ENCODE measurements around the gene HES4. TPM values are rescaled to one million over a fixed set of nuclear protein-coding genes. Genes with fewer than 3 reads are reported as not detected.

The HES4 gene
- polyA plus RNA-seq, 1 of the 3 experiments (the other 2 are of a cell fraction) = 4.7 TPM

- Histone ChIP-seq H3K79me2 (ENCODE audit: insufficient read depth) (no peaks in the 10 kb centered on the region), H3K36me3 (replicated peaks in 1 of 2; ENCODE audit: control insufficient read depth in 1 of 2, insufficient read depth in 2 of 2, low read length in 1 of 2) (no peaks in the 10 kb centered on the region), H3F3A (replicated peaks; ENCODE audit: insufficient read depth) (no peaks in the 10 kb centered on the region), H3K27me3 (ENCODE audit: insufficient read depth) (no peaks in the 10 kb centered on the region), H3K27ac (ENCODE audit: low read depth in 2 of 2, low read length in 1 of 2) (no peak overlapping the region), H4K20me1 (ENCODE audit: insufficient read depth) (peaks cover 46% of the 10 kb centered on the region), H2AFZ (ENCODE audit: low read depth) (no peak overlapping the region), H3K4me1 (ENCODE audit: control insufficient read depth in 1 of 2, insufficient read depth in 2 of 2, low read depth in 1 of 2, low read length in 1 of 2) (peaks cover 0 to 24% of the 10 kb centered on the region in 2 experiments; a peak in 1 of 4 replicates), H3K9ac (no peak overlapping the region), H3K4me3 (ENCODE audit: low read depth in 2 of 2, low read length in 1 of 2) (no peak overlapping the region), H3K9me2 (no peaks in the 10 kb centered on the region), H3K9me3 (no peaks in the 10 kb centered on the region), H3K4me2 (no peak overlapping the region)
- DNase-seq = no peak
- CTCF ChIA-PET = interaction anchor here (1.4 to 4.5 kb wide), 7 partner anchors 12 to 85 kb away, joined by 3 to 93 read pairs (median 13); no protein-coding TSS in a partner anchor
- POLR2A ChIA-PET = no interaction called here
- TF ChIP-seq FOXM1 (IDR thresholded peaks at IDR 0.05; ENCODE audit: low read depth) (no peak), MAX (IDR thresholded peaks at IDR 0.05; ENCODE audit: low read depth) (no peak), TEAD4 (IDR thresholded peaks at IDR 0.05; ENCODE audit: borderline replicate concordance, insufficient read depth) (no peak), TCF12 (IDR thresholded peaks at IDR 0.05) (no peak), CTCF (IDR thresholded peaks at IDR 0.05) (no peak), USF1 (IDR thresholded peaks at IDR 0.05; ENCODE audit: borderline replicate concordance, low read depth) (no peak), SIN3A (IDR thresholded peaks at IDR 0.05; ENCODE audit: borderline replicate concordance, low read depth, low read length) (no peak), ELF1 (IDR thresholded peaks at IDR 0.05) (no peak), GABPA (IDR thresholded peaks at IDR 0.05; ENCODE audit: low read depth) (no peak), SMC3 (IDR thresholded peaks at IDR 0.05; ENCODE audit: low read depth, low read length) (no peak), EP300 (IDR thresholded peaks at IDR 0.05; ENCODE audit: borderline replicate concordance in 1 of 2, low read depth in 1 of 2, low read length in 1 of 2) (no peak), MXI1 (IDR thresholded peaks at IDR 0.05; ENCODE audit: low read depth, low read length) (no peak), PBX3 (IDR thresholded peaks at IDR 0.05) (no peak), FOXJ3 (CRISPR knock-in tag; IDR thresholded peaks at IDR 0.05) (no peak), EZH2phosphoT487 (IDR thresholded peaks at IDR 0.05; ENCODE audit: borderline replicate concordance, low read depth) (no peak), JUND (IDR thresholded peaks at IDR 0.05) (no peak), GATA2 (CRISPR knock-in tag; IDR thresholded peaks at IDR 0.05) (no peak), REST (IDR thresholded peaks at IDR 0.05; ENCODE audit: low read depth, low read length) (no peak), RFX5 (IDR thresholded peaks at IDR 0.05; ENCODE audit: low read length) (no peak), TAF1 (IDR thresholded peaks at IDR 0.05; ENCODE audit: borderline replicate concordance, low read depth, low read length) (no peak)
- 95% methylated on average over 14 of the region's 19 CpGs for WGBS (ENCODE audit: low lambda C conversion rate)
Measured at GRCh38 chr1:1035291-1035943, 35.5 kb upstream of the HES4 start.
